HepG2 (cell line): Measurements from ENCODE around the gene INHBB. TPM values are rescaled to one million over a fixed set of nuclear protein-coding genes. Genes with fewer than 3 reads are reported as not detected.

ENCODE experiments used
- ATAC-seq: fragments of 200-7000 bp; cut with Tn5 transposase; 3 replicates; pipeline ENCODE4 v1.9.1; 2020; ENCODE audit warnings: mild to moderate bottlenecking, moderate library complexity
- BruUV-seq: library from RNA; stranded (reverse); fragments of 400-500 nt; replicated peaks from 2 replicates; lab custom pipeline; 2021; lab: Mats Ljungman, UMichigan
- CTCF ChIA-PET: fragments of 300-600 bp; formaldehyde crosslinking; extraction: SDS; loops from one replicate; lab custom pipeline; 2021; ENCODE audit warnings: low total read pairs, inconsistent platforms, low intra/inter-chr PET ratio; lab: Yijun Ruan, JAX
- POLR2A ChIA-PET: fragments of 350-600 bp; sonication (Branson Sonifier 250); formaldehyde crosslinking; loops from one replicate; lab custom pipeline; 2020; ENCODE audit warnings: antibody characterized with exemption, inconsistent platforms; lab: Yijun Ruan, JAX
- DNase-seq: peaks from one replicate; pipeline ENCODE4 v3.0.0-alpha.2; 2015; ENCODE audit warnings: low spot score
- FAIRE-seq: peaks from 3 replicates; lab custom pipeline; 2011; peaks lifted over from hg19 to GRCh38; lab: Jason Lieb, UNC
- H2AFZ ChIP-seq: one replicate; pipeline ENCODE4 v1.6.1; 2011; ENCODE audit warnings: low read length, inconsistent platforms
- H3K27ac ChIP-seq: fragments of 300-600 bp; 3 replicates; pipeline ENCODE4 v1.8.0; 2011; ENCODE audit warnings: mixed run types, mild to moderate bottlenecking, mixed read lengths, low read length, inconsistent platforms; ENCODE audit not compliant: insufficient read depth; ENCODE audit errors: extremely low read length
- H3K27me3 ChIP-seq, 2 experiments: fragments of 200-600 bp in 1 of 2; 2 replicates in 1 of 2; 3 replicates in 1 of 2; pipeline versions ENCODE4 v1.6.0 to v1.8.0; 2011; ENCODE audit warnings: low read length in 2 of 2, mild to moderate bottlenecking in 2 of 2, moderate library complexity in 2 of 2, inconsistent platforms in 1 of 2; ENCODE audit not compliant: insufficient read depth in 2 of 2, control insufficient read depth in 1 of 2
- H3K36me3 ChIP-seq, 2 experiments: fragments of 200-600 bp in 1 of 2; replicated peaks in 1 of 2; 2 replicates in 1 of 2; 3 replicates in 1 of 2; pipeline versions ENCODE4 v1.5.1 to v1.8.0; 2011; ENCODE audit warnings: low read length in 2 of 2, inconsistent platforms in 1 of 2; ENCODE audit not compliant: insufficient read depth in 2 of 2, control insufficient read depth in 1 of 2
- H3K4me1 ChIP-seq: 2 replicates; pipeline ENCODE4 v1.5.1; 2012; ENCODE audit warnings: low read length, inconsistent platforms; ENCODE audit not compliant: insufficient read depth
- H3K4me2 ChIP-seq: 2 replicates; pipeline ENCODE4 v1.6.0; 2011; ENCODE audit warnings: low read depth, low read length, inconsistent platforms
- H3K4me3 ChIP-seq, 3 experiments: fragments of 200-600 bp in 1 of 3; sonication (generic), shearing (Covaris generic) in 1 of 3; replicated peaks in 1 of 3; 2 replicates each; pipeline ENCODE4 v1.5.1; 2011 to 2016; ENCODE audit warnings: low read length in 3 of 3, inconsistent platforms in 2 of 3, low read depth in 2 of 3, mild to moderate bottlenecking in 2 of 3, control low read depth in 1 of 3, mixed read lengths in 1 of 3; ENCODE audit not compliant: insufficient read depth in 1 of 3
- H3K79me2 ChIP-seq: one replicate; pipeline ENCODE4 v1.6.1; 2011; ENCODE audit warnings: low read length, inconsistent platforms; ENCODE audit not compliant: insufficient read depth
- H3K9ac ChIP-seq: 2 replicates; pipeline ENCODE4 v1.6.0; 2011; ENCODE audit warnings: mild to moderate bottlenecking, low read depth, low read length, inconsistent platforms; ENCODE audit not compliant: insufficient read depth
- H3K9me3 ChIP-seq: 2 replicates; pipeline ENCODE4 v1.5.1; 2012; ENCODE audit warnings: mild to moderate bottlenecking, low read length
- H4K20me1 ChIP-seq: 2 replicates; pipeline ENCODE4 v1.6.0; 2011; ENCODE audit warnings: inconsistent platforms, mild to moderate bottlenecking, low read length, moderate library complexity; ENCODE audit not compliant: insufficient read depth
- ATF1 ChIP-seq: IDR thresholded peaks from 2 replicates; pipeline ENCODE4 v1.6.1; 2016; ENCODE audit warnings: mild to moderate bottlenecking, control low read depth
- ATF7-NPFF ChIP-seq: sonication (generic); formaldehyde crosslinking; IDR thresholded peaks from 2 replicates; pipeline ENCODE4 v1.8.1; 2023; ENCODE audit warnings: mild to moderate bottlenecking, low read depth, missing genetic modification reagents, moderate library complexity
- ESRRA ChIP-seq: sonication (generic); formaldehyde crosslinking; IDR thresholded peaks from 2 replicates; pipeline ENCODE4 v1.5.1; 2020; ENCODE audit warnings: mild to moderate bottlenecking, low read depth, missing genetic modification reagents
- HNRNPUL1 ChIP-seq: fragments of 200-400 bp; formaldehyde crosslinking; IDR thresholded peaks from 2 replicates; pipeline ENCODE4 v1.6.1; 2017; ENCODE audit warnings: low read depth, mild to moderate bottlenecking, low read length, moderate library complexity
- HOXA9 ChIP-seq: sonication (generic); formaldehyde crosslinking; IDR thresholded peaks from 2 replicates; pipeline ENCODE4 v1.8.1; 2022; ENCODE audit warnings: missing genetic modification reagents, mild to moderate bottlenecking, moderate library complexity, borderline replicate concordance
- IKZF5 ChIP-seq: IDR thresholded peaks from 2 replicates; pipeline ENCODE4 v1.6.1; 2018; ENCODE audit warnings: missing genetic modification reagents, mild to moderate bottlenecking, missing compliant biosample characterization
- NCOA1 ChIP-seq: sonication (generic); formaldehyde crosslinking; IDR thresholded peaks from 2 replicates; pipeline ENCODE4 v1.9.0; 2021; ENCODE audit warnings: missing genetic modification reagents
- ZNF703 ChIP-seq: sonication (generic); formaldehyde crosslinking; IDR thresholded peaks from 2 replicates; pipeline ENCODE4 v1.5.1; 2020; ENCODE audit warnings: missing genetic modification reagents, mild to moderate bottlenecking, moderate library complexity, borderline replicate concordance
- WGBS: methylation state at CpG from one replicate; pipeline ENCODE4 v1.1.6; 2017; ENCODE audit warnings: low lambda C conversion rate; 5-methylcytosine and 5-hydroxymethylcytosine counted together
- in situ Hi-C: cut with HindIII; loops from 2 replicates; pipeline ENCODE4 v1.10.0; 2017; ENCODE audit warnings: low pct_unique_long_range_greater_than_20kb; ENCODE audit not compliant: extremely low pct_ligation_motif_present
- intact Hi-C: fragments of 100-400 bp; cut with micrococcal nuclease; formaldehyde crosslinking; loops from one replicate; pipeline ENCODE4 v1.10.0; 2022; ENCODE audit not compliant: unreplicated experiment
- polyA plus RNA-seq, 8 experiments: library from polyadenylated mRNA; depleted of rRNA in 3 of 8; stranded (reverse) in 7 of 8; unstranded in 1 of 8; fragments of >200 nt; fragmentation: Illumina TruSeq in 4 of 8; extraction: Trizol in 4 of 8; gene quantifications; 2 replicates each; pipeline versions ENCODE4 v1.2.1 to v1.2.3, GENCODE V29; 2011 to 2016; ENCODE audit warnings: low read depth in 4 of 8, missing spikeins in 1 of 8, mixed read lengths in 1 of 8; ENCODE audit not compliant: insufficient read depth in 1 of 8
- total RNA-seq, 5 experiments: library from RNA; depleted of rRNA; stranded (reverse); fragments of >200 nt; fragmentation: Illumina TruSeq; extraction: Trizol; gene quantifications; 2 replicates each; pipeline ENCODE4 v1.2.3, GENCODE V29; 2016; ENCODE audit warnings: low read depth in 1 of 5

Gene INHBB
- total and polyA plus RNA-seq, 2 of the 13 experiments (the other 11 are each of a cell fraction or from before 2014, with no cell fraction given), result 0.20 to 1.7 TPM

- Histone ChIP-seq H3K4me3 (no peak overlapping the region), H3K9me3 (no peaks in the 10 kb centered on the region), H4K20me1 (peaks cover 2% of the 10 kb centered on the region; the same call in 1 of the 2 replicates), H3K27me3 (peaks cover 4 to 13% of the 10 kb centered on the region in 2 experiments; a peak in 3 of 5 replicates), H2AFZ (no peak overlapping the region), H3K36me3 (no peaks in the 10 kb centered on the region), H3K4me2 (no peak overlapping the region), H3K9ac (no peak overlapping the region), H3K27ac (no peak overlapping the region), H3K79me2 (no peaks in the 10 kb centered on the region), H3K4me1 (peaks cover 20% of the 10 kb centered on the region)
- TF ChIP-seq HNRNPUL1, result no peak
- no peak for TF ChIP-seq ZNF703 (CRISPR knock-in tag)
- no peak for TF ChIP-seq ATF7-NPFF (CRISPR knock-in tag)
- no peak for TF ChIP-seq NCOA1 (CRISPR knock-in tag)
- TF ChIP-seq IKZF5 (CRISPR knock-in tag), result no peak
- TF ChIP-seq ESRRA, result no peak
- no peak for TF ChIP-seq ATF1 (CRISPR knock-in tag)
- no peak for TF ChIP-seq HOXA9 (CRISPR knock-in tag)
- DNase-seq (no peak), FAIRE-seq (no peak), ATAC-seq (peak; percentile 39)
- in situ Hi-C loops (no loop called here), intact Hi-C loops (no loop called here)
- no TSS peak for BruUV-seq
- CTCF ChIA-PET, result no interaction called here
- POLR2A ChIA-PET, result interaction anchor here (1.3 to 2.1 kb wide), 2 partner anchors 12 to 82 kb away, joined by 9 to 10 read pairs; no protein-coding TSS in a partner anchor
- 39% methylated on average over 10 of the region's 13 CpGs for WGBS
Observed at GRCh38 chr2:120383631-120384340, 37.9 kb downstream of the INHBB start.
